Epithelial cell of proximal tubule (primary cell): Measurements from ENCODE around the gene GRID1. TPM values are rescaled to one million over a fixed set of nuclear protein-coding genes. Genes with fewer than 3 reads are reported as not detected.

Experiments used
- DNase-seq: peaks from one replicate; pipeline ENCODE4 v3.0.0-alpha.2; 2011; ENCODE audit warnings: low read depth
- H3K4me3 ChIP-seq: 2 replicates; pipeline ENCODE4 v1.5.1; 2011; ENCODE audit warnings: low read depth, mild to moderate bottlenecking, low read length
- CTCF ChIP-seq: conservative IDR thresholded peaks from 2 replicates; pipeline ENCODE4 v1.5.1; 2012; ENCODE audit warnings: low read depth, mild to moderate bottlenecking, low read length
- total RNA-seq: library from RNA; depleted of rRNA; stranded (reverse); fragments of >200 nt; gene quantifications from 2 replicates; pipeline ENCODE4 v1.2.3, GENCODE V29; 2015

Gene GRID1
- total RNA-seq, 1 donor from 2014 or later: 0.52 TPM

DNA sequence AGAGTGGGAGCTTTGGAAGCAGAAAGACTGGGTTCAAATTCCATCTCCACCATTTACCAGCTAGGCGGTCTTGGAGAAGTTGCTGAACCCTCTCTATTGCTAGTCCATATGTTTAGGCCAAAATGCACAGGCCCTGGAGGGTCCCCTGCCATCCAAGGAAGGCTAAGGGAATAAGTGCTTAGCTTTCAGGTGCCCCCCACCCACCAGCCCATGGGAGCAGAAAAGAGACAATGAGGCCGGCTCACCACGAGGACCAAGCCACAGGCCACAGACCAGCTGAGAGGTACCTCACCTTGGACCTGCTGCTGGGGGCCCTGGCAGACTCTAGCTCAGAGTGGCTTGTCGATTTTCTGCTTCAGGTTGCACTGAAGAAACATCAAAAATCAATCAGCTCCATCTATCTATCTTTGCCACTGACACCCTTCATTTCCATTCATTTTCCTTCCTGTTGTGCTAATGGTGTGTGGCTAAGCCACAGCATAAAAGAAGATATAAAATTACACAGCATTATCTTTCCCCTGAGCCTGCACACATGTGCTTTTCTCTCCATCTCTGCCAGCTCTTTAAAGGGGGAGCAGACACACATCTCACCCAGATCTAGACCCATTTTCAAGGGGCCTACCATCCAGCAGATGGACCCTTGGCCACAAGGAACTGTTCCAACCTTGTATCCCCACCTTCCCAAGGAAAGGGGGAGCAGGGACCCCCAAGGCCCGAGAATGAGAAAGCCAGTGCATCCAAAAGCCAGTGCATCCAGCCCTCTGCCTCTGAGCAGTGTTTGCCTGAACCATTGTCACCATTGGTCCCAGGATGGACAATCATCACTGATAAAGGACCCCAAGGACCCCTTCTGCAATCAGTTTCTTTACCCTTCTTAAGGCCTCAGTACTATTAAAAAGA lies 65.4 kb downstream of the GRID1 start:
- TF ChIP-seq CTCF: no peak
- no peak overlapping the region for H3K4me3 ChIP-seq

GRCh38 chr10:86300399-86300925 lies 66.1 kb downstream of the GRID1 start:
- DNase-seq: no peak
- TF ChIP-seq CTCF: no peak

More for the DNA sequence above, 65.4 kb downstream of the GRID1 start:
- DNase-seq: no peak

DNA sequence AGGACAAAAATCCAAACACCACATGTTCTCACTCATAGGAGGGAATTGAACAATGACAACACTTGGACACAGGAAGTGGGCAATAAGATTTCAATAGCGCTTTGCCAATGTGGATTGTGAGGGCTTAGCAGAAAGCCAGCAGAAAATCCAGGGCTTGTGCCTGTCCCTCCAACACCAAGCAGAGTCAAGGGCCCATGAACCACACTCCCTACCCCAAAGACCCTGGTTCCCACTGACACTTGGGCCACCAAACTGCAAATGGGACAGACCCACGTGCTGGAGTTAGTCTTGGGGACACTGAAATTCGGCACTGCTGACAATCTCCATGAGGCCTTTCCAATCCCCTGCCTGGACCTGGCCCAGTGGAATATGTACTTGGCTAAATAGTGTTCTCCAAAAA lies 67.0 kb downstream of the GRID1 start:
- no peak for TF ChIP-seq CTCF
- no peak overlapping the region for H3K4me3 ChIP-seq
- no peak for DNase-seq

More at GRCh38 chr10:86300399-86300925, 66.1 kb downstream of the GRID1 start:
- no peak overlapping the region for H3K4me3 ChIP-seq

GRCh38 chr10:86298501-86299001 lies 68.0 kb downstream of the GRID1 start:
- no peak for DNase-seq
- no peak for TF ChIP-seq CTCF
- no peak overlapping the region for H3K4me3 ChIP-seq

DNA sequence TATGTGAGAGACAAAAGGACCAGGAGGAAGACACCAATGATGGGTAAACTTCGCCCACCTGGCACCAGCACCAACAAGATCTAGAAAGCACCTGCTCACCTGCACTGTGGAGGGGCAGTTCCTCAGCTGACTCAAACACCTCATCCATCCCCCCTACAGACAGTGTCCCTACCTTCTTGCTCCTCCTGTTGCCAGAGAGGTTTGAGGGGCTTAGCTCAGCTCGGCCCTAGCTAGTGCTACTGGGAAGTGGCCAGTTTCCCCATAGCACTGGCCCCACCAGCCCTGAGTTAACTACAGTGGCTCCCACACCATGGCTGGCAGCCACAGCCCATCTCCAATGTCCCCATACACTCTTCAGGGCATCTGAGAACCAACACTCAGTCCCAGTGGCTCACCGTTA lies 70.8 kb downstream of the GRID1 start:
- no peak for DNase-seq
- no peak for TF ChIP-seq CTCF
- no peak overlapping the region for H3K4me3 ChIP-seq

- no peak for DNase-seq
- TF ChIP-seq CTCF: no peak
- no peak overlapping the region for H3K4me3 ChIP-seq
Measured at GRCh38 chr10:86295351-86295750, 71.2 kb downstream of the GRID1 start.
